Subcutaneous adipose tissue (tissue), 4 donors: ENCODE results near the gene NINJ2. TPM values are rescaled to one million over a fixed set of nuclear protein-coding genes. Genes with fewer than 3 reads are reported as not detected.

Experiments used
- CTCF ChIP-seq: fragments of 450-650 bp; IDR thresholded peaks from one replicate; pipeline ENCODE4 v1.5.1; 2016; ENCODE audit warnings: low read depth, mild to moderate bottlenecking, control low read depth, antibody characterized with exemption, moderate library complexity
- total RNA-seq, 4 donors: library from RNA; depleted of rRNA; stranded (reverse); fragments of >200 nt; gene quantifications; one replicate each; pipeline ENCODE4 v1.1.0, GENCODE V29; 2016

NINJ2 gene
- total RNA-seq, 4 donors from 2014 or later: 9.4 to 54.3 (median 19.0) TPM

GRCh38 chr12:587132-588023 lies 75.9 kb downstream of the NINJ2 start:
- TF ChIP-seq CTCF: no peak

GRCh38 chr12:586318-587071 lies 76.8 kb downstream of the NINJ2 start:
- TF ChIP-seq CTCF: no peak

- TF ChIP-seq CTCF: no peak
These were observed 77.9 kb downstream of the NINJ2 start for GRCh38 chr12:585062-586061.

GRCh38 chr12:583251-583869 lies 79.9 kb downstream of the NINJ2 start:
- no peak for TF ChIP-seq CTCF

GRCh38 chr12:581746-582145 lies 81.5 kb downstream of the NINJ2 start:
- TF ChIP-seq CTCF: no peak

- TF ChIP-seq CTCF: no peak
These were observed 81.9 kb downstream of the NINJ2 start for GRCh38 chr12:581321-581720.
